Testis (tissue), 3 donors: ENCODE data around the gene MYO7A. TPM values are rescaled to one million over a fixed set of nuclear protein-coding genes. Genes with fewer than 3 reads are reported as not detected.

Experiments
- DNase-seq: peaks from one replicate; pipeline ENCODE4 v3.0.0-alpha.2; 2019
- H3K27ac ChIP-seq, 2 donors: fragments of 200-600 bp; sonication (generic); one replicate each; pipeline ENCODE4 v1.5.1; 2019
- H3K27me3 ChIP-seq: fragments of 200-600 bp; sonication (generic); one replicate; pipeline ENCODE4 v1.5.1; 2019
- H3K36me3 ChIP-seq: fragments of 200-600 bp; sonication (generic); one replicate; pipeline ENCODE4 v1.5.1; 2017; ENCODE audit warnings: low read depth; ENCODE audit errors: missing control alignments
- H3K4me1 ChIP-seq: fragments of 200-600 bp; sonication (generic); one replicate; pipeline ENCODE4 v1.5.1; 2019
- H3K4me3 ChIP-seq, 2 donors: fragments of 200-600 bp; sonication (generic); one replicate each; pipeline ENCODE4 v1.5.1; 2017 to 2019
- H3K9me3 ChIP-seq: fragments of 200-600 bp; sonication (generic); one replicate; pipeline ENCODE4 v1.5.1; 2017
- CTCF ChIP-seq, 3 experiments: fragments of 450-650 bp in 2 of 3; fragments of 200-600 bp in 1 of 3; sonication (generic) in 1 of 3; IDR thresholded peaks; one replicate each; pipeline ENCODE4 v1.5.1; 2016 to 2019; ENCODE audit warnings: antibody characterized with exemption in 3 of 3, mild to moderate bottlenecking in 2 of 3, moderate library complexity in 1 of 3
- POLR2A ChIP-seq: fragments of 450-650 bp; IDR thresholded peaks from one replicate; pipeline ENCODE4 v1.6.1; 2017; ENCODE audit warnings: antibody characterized with exemption, mild to moderate bottlenecking, moderate library complexity
- WGBS, 2 donors: methylation state at CpG; one replicate each; pipeline ENCODE4 v1.1.5; 2018; 5-methylcytosine and 5-hydroxymethylcytosine counted together
- intact Hi-C: fragments of 100-400 bp; cut with DNase I; formaldehyde crosslinking; loops from one replicate; pipeline ENCODE4 v1.15.1; 2023; ENCODE audit warnings: low total_unique reads
- polyA plus RNA-seq: library from polyadenylated mRNA; stranded (reverse); fragments of 350-450 nt; fragmentation: Illumina TruSeq; extraction: RNeasy Lipid Tissue Mini Kit (QIAGEN cat#74804); gene quantifications from one replicate; pipeline ENCODE4 v1.2.3, GENCODE V29; 2014; ENCODE audit warnings: low read depth, low replicate concordance; ENCODE audit not compliant: insufficient read depth
- total RNA-seq, 2 donors: library from RNA; depleted of rRNA; stranded (reverse); fragments of >200 nt; gene quantifications; one replicate each; pipeline ENCODE4 v1.2.3, GENCODE V29; 2016

Gene MYO7A
- total and polyA plus RNA-seq, 3 donors from 2014 or later = 40.1 to 239 (median 161) TPM

- H3K27me3 ChIP-seq = no peaks in the 10 kb centered on the region
- WGBS, 2 donors = 81 to 85% methylated on average over 16 to 18 of the region's 18 CpGs
- intact Hi-C loops = no loop called here
- no peak for TF ChIP-seq POLR2A
- no peak for DNase-seq
- H3K9me3 ChIP-seq = no peaks in the 10 kb centered on the region
- H3K4me3 ChIP-seq = no peak overlapping the region
- no peaks in the 10 kb centered on the region for H3K4me1 ChIP-seq
- no peak overlapping the region for H3K27ac ChIP-seq
- no peaks in the 10 kb centered on the region for H3K36me3 ChIP-seq
Measured at GRCh38 chr11:77188633-77189491, 60.8 kb downstream of the MYO7A start.

DNA sequence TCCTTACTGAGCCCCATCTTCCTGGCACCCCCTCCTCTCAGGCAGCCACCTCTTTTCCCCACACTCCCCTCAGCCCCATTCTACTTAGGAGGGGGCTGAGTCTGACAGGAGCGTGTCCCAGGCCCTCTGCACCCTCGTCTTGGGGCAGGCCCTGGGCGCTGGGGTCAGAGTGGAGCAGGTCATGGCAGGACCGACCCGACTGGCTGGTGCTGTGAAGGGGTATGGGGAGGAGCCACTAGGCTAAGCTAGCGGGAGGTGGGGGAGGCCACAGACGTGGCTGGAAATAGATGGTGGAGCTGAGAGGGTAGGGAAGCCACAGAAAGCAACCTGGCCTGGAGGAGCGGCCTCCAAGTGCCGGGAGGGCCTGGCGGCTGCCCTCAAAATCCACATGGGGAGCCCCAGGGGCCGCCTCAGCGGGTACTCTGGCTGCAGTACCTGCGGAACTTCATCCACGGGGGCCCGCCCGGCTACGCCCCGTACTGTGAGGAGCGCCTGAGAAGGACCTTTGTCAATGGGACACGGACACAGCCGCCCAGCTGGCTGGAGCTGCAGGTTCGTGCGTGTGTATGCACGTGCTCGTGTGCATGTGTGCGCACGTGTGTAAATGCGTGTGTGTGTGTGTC, 61.7 kb downstream of the MYO7A start:
- TF ChIP-seq POLR2A (no peak), CTCF (IDR thresholded peaks at IDR 0.05) (no peak)
- Histone ChIP-seq H3K36me3 (no peaks in the 10 kb centered on the region), H3K27ac (no peak overlapping the region), H3K9me3 (no peaks in the 10 kb centered on the region), H3K4me1 (no peaks in the 10 kb centered on the region), H3K27me3 (no peaks in the 10 kb centered on the region), H3K4me3 (no peak overlapping the region)
- no peak for DNase-seq
- 90 to 91% methylated on average over 17 to 24 of the region's 28 CpGs for WGBS, 2 donors
- intact Hi-C loops = loop anchor here (10.0 kb wide), 1 partner anchor 425 kb away; no protein-coding TSS in a partner anchor

DNA sequence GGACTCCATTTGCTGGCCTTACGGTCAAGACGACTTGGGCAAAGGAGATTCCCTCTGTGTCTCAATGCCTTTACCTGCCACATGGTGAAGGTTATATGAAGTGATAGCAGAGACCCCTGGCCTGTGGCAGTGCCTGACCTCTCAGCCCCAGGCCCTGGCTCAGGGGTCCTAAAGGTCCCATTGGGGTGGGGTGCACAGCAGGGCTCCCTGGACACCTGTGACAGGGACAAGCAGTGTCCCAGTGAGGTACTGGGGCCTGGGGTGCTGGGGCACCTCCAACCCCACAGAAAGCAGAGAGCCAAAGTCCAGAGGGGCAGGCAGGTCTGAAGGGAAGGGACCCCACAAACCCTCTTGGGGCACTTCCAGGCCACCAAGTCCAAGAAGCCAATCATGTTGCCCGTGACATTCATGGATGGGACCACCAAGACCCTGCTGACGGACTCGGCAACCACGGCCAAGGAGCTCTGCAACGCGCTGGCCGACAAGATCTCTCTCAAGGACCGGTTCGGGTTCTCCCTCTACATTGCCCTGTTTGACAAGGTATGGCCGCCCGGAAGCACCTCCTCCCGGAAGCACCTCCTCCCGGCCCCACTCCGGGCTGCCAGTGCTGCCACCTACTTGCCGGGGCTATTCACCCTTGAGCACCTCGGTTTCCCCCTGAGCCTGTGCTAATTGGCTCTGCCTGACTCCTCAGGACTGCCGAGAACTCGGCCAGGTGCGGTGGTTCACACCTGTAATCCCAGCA, 62.5 kb downstream of the MYO7A start:
- no peaks in the 10 kb centered on the region for H3K4me1 ChIP-seq
- no peak for DNase-seq
- TF ChIP-seq POLR2A (no peak), CTCF (IDR thresholded peaks at IDR 0.05) (no peak)
- H3K4me3 ChIP-seq = no peak overlapping the region
- H3K9me3 ChIP-seq = no peaks in the 10 kb centered on the region
- H3K27ac ChIP-seq = no peak overlapping the region
- WGBS, 2 donors = 81 to 92% methylated on average over 13 to 21 of the region's 21 CpGs
- H3K27me3 ChIP-seq = no peaks in the 10 kb centered on the region
- H3K36me3 ChIP-seq = no peaks in the 10 kb centered on the region
- intact Hi-C loops = loop anchor here (10.0 kb wide), 1 partner anchor 424 kb away; no protein-coding TSS in a partner anchor

DNA sequence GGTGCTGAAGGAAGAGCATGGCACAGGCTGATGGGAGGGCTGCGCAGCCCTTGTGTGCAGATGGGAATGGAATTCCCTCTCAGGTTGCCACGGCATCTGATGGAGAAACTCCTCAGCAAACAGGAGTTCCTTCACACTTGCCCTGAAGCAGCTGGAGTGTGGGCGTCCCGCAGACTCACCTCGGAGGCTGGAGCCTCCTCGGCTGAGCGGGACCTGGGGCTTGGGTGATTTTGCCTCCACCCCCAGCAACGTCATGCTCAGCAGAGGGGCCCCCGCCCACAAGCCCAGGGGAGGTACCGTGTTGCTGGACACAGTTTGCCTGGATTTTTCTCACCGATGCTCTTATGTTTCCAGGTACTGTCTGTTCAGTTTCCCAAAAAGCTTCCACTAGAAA, 63.4 kb downstream of the MYO7A start:
- Histone ChIP-seq H3K4me3 (no peak overlapping the region), H3K27ac (no peak overlapping the region), H3K9me3 (no peaks in the 10 kb centered on the region), H3K36me3 (no peaks in the 10 kb centered on the region), H3K27me3 (no peaks in the 10 kb centered on the region), H3K4me1 (peaks cover 3% of the 10 kb centered on the region)
- 72 to 84% methylated on average over 11 of the region's 11 CpGs for WGBS, 2 donors
- DNase-seq = no peak
- intact Hi-C loops = loop anchor here (10.0 kb wide), 1 partner anchor 423 kb away; no protein-coding TSS in a partner anchor
- TF ChIP-seq CTCF (IDR thresholded peaks at IDR 0.05) (no peak), POLR2A (no peak)
